Activated CD4-positive, alpha-beta T cell treated with anti-CD3 and anti-CD28 coated beads, Interleukin-2, amount 50 U/mL, for 1 hour (primary cell): ENCODE data around the gene CYSLTR2.

ENCODE experiments used
- DNase-seq: peaks from one replicate; pipeline ENCODE4 v3.0.0-alpha.2; 2020

Gene CYSLTR2

GRCh38 chr13:48708764-48709163 lies 55.0 kb downstream of the CYSLTR2 start:
- no peak for DNase-seq

GRCh38 chr13:48709213-48709612 lies 55.5 kb downstream of the CYSLTR2 start:
- DNase-seq: no peak

DNA sequence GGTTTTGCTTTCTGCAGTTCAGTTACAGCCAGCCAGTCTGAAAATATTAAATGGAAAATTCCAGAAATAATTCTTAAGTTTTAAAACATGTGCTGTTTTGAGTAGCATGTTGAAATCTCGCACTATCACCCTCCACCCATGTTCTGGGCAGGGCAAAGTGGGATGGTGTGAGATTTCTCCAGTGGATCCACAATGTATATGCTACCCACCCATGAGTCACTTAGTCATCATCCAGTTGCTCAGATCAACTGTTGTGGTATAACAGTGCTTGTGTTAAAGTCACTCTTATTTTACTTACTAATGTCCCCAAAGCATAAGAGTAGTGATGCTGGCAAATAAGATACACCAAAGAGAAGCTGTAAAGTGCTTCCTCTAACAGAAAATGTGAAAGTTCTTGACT lies 56.4 kb downstream of the CYSLTR2 start:
- DNase-seq: no peak

DNA sequence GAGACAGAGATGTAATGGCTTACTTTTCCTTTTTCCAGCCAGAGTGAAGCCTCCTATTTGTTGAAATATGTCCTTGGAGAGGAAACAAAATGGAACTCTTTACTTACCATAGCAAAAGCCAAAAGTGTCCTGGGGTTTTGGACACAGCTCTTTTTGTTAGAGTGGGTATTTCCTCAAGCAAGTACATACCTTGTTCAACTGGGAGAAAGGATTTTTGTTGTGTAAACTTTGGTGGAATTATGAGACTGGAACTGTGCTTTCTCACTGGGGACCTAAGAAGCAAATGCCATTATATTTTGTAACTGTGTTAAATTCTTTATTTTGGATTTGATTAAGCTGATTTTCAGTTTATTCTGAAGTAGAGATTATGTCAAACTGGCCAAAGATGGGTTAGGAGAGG lies 58.4 kb downstream of the CYSLTR2 start:
- no peak for DNase-seq

- no peak for DNase-seq
Observed at GRCh38 chr13:48715977-48716376, 62.2 kb downstream of the CYSLTR2 start.

DNA sequence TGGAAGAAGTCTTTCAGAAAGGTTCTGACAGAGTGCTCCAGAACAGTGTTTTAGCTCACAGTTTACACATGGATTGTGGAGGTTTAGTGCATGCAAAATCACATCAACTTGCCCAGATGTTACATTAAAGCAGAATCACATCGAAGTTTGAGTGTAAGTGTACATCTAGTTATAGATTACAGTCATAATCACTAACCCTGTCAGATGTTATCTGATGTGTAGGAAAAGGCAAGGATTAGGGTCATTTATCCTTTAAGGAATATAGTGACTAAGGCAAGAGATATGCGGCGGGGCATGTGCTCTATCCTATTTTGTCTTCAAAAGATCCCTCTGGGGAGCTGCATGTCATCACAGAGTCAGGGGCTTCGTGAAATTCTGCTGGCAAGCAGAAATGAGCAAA lies 66.9 kb downstream of the CYSLTR2 start:
- no peak for DNase-seq

DNA sequence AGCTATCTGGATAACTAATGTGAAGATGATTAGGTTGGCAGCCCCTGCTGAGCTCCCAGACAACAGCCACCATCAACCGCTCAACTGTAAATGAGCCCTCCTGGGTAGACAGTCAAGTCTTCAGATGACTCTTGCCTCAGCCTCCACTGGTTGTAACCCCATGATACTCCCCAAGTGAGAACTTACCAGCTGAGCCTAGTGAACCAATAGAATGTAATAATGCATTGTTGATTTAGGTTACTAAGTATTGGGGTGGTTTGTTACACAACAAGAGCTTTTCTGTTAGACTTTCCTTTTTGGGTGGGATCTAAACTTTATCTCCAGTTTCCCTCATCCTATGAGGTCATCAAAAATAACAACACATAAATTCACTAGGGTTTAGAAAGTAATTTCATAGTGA lies 69.4 kb downstream of the CYSLTR2 start:
- no peak for DNase-seq

DNA sequence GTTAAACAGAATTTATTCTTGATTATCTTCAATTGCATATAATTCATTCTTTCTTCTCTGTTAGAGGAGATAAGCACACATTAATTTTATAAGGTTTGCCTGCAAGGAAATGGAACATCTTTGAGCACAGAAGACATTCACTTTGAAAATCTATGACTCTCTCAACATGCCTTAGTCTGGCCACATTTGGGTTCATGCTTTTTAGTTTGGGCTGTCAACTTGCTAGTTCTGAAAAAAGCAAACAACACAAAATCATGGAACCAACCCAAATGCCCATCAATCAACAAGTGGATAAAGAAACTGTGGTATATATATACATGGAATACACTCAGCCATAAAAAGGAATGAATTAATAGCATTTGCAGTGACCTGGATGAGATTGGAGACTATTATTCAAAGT lies 71.5 kb downstream of the CYSLTR2 start:
- DNase-seq: no peak

- no peak for DNase-seq
Observed at GRCh38 chr13:48726711-48727110, 73.0 kb downstream of the CYSLTR2 start.

DNA sequence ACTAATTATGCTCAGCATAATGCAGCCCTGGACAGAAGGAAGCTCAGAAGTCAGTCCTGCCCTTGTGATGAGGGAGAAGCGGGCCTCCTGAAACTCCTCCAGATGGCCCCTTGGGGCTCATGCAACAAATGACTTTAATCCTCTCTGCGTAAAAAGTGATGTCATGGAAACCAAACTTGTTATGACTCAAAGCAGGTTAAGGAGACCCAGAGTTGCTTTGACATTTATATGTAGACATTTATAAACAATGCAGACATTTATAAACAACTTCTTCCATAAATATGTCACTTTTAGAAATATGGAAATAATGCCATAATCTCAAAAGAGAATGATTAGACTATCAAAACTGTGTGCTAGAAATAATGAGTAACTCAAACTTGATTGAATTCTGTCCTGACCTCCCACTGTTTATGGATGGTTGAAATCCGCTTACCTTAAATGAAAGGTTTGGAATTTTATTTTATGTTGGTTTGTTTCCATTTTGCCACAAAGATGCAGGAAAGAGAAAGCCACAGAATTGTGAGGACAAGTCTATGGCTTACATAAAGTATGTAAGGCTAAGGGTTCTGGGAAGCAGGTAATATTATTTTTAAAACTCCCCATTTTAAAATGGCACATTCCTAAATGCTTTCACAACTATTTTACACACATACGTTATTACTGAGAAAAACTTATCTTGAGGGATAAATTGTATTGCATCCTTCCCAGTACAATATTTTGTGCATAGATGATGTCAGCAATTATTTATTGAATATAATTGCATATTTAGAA lies 73.7 kb downstream of the CYSLTR2 start:
- no peak for DNase-seq

- no peak for DNase-seq
Observed at GRCh38 chr13:48728226-48728625, 74.5 kb downstream of the CYSLTR2 start.

DNA sequence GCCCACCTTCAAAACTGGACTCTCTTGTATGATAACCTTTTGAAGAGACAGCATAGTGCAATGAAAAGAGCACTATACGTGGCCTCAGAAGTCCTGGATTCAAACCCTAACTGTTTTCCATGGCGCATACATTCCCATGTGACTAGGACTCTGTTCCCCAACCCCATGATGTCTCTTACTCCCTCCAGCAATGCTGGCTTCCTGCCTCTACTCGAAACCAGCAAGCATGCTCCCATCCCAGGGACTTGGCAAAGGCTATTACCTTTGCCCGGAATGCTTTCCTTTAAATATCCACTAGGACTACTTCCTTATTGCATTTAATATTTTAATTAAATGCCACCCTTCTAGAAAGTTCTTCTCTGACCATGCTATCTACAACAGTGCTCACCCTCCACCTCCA lies 75.1 kb downstream of the CYSLTR2 start:
- DNase-seq: no peak

GRCh38 chr13:48729856-48730255 lies 76.1 kb downstream of the CYSLTR2 start:
- no peak for DNase-seq

GRCh38 chr13:48731001-48731658 lies 77.4 kb downstream of the CYSLTR2 start:
- no peak for DNase-seq

- DNase-seq: peak; percentile 67
Observed at GRCh38 chr13:48731957-48732569, 78.3 kb downstream of the CYSLTR2 start.

DNA sequence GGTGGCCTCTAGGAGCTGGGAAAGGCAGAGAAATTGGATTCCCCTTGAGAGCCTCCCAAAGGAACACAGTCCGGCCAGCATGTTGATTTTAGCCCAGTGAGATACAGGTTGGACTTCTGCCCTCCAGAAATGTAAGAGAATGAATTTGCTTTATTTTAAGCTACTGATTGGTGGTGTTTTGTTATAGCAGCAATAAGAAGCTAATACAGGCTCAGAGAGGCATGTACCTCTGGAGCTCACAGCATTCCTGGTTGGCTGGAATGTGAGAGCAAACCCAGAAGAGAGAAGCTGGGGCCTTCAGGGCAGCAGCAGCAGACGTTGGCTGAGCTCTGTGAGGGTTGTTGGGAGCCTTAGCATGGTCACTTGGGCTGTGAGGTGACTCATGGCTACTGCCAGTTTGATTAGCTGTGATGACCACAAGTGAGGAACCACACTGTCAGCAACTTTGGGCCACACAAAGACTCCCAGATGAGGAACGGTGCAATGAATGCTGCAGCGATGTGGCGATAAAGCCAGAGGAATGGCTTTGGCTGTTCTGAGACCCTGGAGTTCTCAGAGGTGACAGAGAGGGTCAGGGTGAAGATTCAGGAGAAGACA lies 80.1 kb downstream of the CYSLTR2 start:
- no peak for DNase-seq

GRCh38 chr13:48735571-48735970 lies 81.8 kb downstream of the CYSLTR2 start:
- no peak for DNase-seq

GRCh38 chr13:48737689-48738088 lies 84.0 kb downstream of the CYSLTR2 start:
- no peak for DNase-seq

DNA sequence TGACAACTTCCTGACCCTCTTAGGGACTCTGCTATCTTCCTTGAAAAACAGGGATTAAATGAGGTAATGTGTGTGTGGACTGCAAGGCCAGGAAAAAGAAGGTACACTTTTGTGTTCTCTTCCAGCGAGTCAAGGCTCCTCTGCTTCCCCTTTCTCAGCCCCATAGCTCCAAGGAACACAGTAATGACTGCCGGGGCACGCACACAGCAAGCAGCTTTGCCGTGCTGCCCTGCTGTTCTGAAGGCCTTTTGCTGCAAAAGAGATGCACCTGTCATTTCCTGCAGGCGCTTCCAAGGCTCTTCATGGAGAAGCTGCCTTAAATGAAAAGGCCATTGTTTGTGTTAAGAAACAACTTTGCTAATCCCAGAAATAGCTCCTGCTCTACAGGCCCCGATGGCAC lies 84.6 kb downstream of the CYSLTR2 start:
- DNase-seq: no peak

GRCh38 chr13:48739386-48739964 lies 85.7 kb downstream of the CYSLTR2 start:
- DNase-seq: no peak

DNA sequence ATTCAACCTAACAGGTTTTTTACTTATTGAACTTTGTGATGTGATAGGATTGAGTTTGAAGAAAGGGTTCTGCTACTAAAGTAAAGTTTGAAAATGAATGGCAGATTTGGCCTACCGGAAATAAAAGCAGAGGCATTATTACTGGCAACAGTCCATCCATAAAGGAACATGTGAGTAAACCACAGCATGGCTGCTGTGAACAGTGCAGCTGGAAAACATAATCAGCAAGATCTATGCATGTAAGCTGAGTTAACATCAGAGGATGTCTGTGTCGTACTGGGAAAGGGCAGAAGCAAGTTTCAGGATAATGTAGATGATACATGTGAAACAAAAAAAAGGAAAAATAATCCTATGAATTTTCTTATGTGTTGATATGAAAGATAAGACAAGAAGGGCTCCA lies 87.6 kb downstream of the CYSLTR2 start:
- DNase-seq: no peak

DNA sequence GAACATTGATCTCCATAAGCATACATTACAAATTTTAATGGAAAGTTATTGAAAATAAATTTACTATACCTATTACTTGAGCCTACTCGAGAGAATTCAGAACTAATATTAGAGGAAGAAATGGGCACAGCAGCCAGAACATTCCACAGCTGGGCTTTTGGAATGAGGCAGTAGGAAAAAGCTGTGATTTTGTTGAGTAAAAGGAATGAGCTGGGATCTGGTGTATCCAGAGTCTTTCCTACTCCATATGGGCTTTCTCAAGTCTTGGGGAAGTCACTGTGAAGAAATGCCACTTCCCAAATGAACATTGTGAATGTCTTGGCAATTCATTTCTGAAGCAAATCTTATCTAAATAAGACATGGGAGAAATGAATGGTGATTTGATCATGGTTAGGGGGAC lies 93.1 kb downstream of the CYSLTR2 start:
- DNase-seq: no peak

DNA sequence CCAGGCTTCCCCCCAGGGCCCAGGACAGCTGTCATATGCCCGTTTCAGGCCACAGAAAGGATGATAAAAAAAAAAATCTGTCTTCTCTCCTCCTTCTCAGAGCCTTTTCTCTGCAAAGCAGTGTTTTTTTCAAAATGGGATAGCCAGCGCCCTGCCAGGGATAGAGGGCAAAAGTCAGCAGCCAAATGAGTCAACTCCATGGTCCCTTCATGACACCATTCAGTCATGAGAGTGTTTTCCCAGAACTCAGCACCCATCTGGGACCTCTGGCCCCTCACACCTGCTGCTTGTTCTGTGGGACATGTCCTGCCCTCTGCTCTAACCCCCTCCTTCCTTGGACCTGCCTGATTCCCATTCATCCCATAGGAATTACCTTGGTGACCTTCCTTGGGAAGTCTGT lies 95.0 kb downstream of the CYSLTR2 start:
- DNase-seq: no peak

DNA sequence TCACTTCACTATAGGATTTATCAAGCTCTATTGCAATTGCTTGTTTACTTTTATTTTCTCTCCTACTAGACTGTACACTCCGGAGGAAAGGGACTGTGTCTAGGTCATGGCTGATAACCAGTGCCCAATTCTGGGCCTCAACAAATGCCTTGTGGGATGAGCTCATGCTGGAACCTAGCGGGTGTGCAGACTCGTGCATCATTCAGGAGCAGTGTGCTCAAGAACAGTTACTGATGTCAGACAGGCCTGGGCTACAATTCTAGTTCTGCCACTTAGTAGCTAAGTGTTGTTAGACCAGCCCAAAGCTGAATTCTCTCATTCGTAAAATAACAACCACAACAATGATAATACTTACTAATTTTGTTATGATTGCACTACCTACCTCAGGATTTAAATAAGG lies 95.4 kb downstream of the CYSLTR2 start:
- DNase-seq: no peak
